NCI-H1048 (cell line): Measurements from ENCODE around the gene ARHGEF10L.

Experiments used
- DNase-seq: peaks from one replicate; lab custom pipeline; 2025; lab: John Stamatoyannopoulos, UW

ARHGEF10L gene

GRCh38 chr1:17706445-17706844 is 166.9 kb downstream of the ARHGEF10L start:
- no peak for DNase-seq

- DNase-seq: no peak
These were observed 170.5 kb downstream of the ARHGEF10L start for GRCh38 chr1:17709981-17710380.

GRCh38 chr1:17710889-17711576 is 171.5 kb downstream of the ARHGEF10L start:
- DNase-seq: no peak

- no peak for DNase-seq
These were observed 172.0 kb downstream of the ARHGEF10L start for GRCh38 chr1:17711577-17711910.

DNA sequence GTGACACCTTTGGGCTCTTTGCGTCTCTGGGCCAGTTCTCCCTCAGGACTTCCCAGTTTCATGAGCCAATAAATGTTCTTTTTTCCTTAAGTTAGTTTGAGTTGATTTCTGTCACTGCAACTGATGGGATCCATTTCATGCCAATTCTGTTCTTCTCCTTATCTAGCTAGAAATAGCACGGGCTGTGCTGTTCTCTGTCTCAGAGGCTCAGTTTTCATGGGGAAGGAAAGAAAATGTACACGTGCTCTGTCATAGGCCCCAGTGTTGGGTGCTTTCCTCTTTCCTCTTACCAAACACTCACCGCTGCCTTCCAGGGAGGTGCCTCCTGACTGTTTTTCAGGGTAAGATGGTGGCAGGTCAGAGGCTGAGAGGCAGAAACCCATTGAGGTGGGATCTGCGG is 172.4 kb downstream of the ARHGEF10L start:
- no peak for DNase-seq

DNA sequence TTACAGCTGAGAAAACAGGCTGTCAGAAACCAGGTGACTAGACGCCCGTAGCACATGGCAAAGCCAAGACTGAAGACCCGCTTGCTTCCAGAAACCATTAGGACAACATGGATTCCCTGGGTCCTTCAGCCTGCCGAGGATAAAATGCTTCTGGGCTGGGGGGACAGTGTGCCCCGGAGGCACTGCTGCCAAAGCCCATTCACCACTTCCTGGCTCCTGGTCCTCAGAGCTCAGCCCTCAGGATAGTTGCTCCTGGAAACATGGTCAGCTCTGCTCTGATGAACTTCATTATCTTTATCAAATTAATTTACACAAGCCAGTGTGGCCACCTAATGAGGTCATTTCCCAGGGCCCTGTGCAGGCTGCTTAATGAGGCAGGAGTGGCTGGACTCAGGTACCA is 174.5 kb downstream of the ARHGEF10L start:
- DNase-seq: no peak

DNA sequence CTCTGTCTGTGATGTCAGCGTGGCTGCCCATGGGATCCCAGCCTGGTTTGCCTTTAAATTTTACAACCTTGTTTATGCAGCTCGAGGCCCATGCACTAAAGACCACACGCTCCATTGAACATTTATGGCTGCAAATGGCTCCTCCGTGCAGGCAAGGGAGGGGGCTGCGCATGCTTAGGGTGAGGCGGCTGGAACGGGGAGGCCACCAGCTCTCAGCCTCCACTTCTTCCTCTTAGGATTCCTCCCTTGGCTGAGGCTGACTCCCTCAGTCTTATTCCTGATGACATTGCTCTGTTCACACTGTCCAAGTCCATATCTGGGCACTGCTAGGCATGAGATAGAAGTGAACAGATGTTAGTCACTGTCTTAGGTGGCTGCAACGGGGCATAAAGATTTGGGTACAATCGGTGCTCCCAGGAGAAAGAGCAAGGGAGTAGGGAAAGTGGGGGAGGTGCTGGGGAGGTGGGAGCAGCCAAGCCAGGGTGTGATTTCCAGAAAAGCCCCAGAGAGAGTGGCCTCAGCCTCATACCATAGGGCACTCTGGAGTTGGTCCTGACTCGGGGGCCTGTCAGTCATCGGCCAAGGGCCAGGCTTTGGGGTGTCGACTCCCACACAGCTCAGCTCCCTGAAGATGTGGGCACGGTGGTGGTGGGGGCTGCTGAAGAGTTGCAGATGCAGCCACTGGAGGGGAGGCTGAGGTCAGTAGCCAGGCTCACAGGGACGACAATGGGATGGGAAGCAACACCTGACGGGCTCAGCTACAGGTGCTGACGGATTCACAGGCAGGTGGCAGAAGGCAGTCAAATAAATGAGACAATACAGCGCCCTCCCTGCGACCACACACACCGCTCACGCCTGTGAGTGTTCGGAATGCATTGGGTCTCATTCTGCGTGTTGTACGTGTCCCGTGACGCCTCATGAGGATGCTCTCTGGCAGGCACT is 178.4 kb downstream of the ARHGEF10L start:
- DNase-seq: no peak

DNA sequence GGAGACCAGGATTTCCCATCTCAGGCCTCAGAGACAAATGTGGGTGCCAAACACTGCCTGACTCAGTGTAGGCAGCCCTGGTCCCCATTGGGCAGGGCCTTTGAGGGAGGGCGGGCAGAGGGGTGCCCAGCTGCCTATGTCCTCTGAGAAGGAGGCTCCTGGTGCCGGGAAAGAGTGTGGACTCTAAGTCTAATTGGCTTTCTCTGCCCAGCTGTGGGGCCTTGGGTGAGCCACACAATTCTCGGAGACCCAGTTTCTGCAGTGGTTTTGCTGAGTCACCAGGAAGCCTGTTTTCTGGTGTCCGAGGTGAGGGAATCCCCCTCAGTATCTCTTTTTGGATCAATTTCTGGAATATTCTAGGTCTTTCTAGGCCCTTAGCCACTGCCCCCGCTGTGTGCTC is 180.4 kb downstream of the ARHGEF10L start:
- DNase-seq: no peak

- DNase-seq: no peak
These were observed 181.9 kb downstream of the ARHGEF10L start for GRCh38 chr1:17721444-17721843.

GRCh38 chr1:17723684-17724083 is 184.2 kb downstream of the ARHGEF10L start:
- no peak for DNase-seq

- DNase-seq: no peak
These were observed 184.7 kb downstream of the ARHGEF10L start for GRCh38 chr1:17724150-17724549.

DNA sequence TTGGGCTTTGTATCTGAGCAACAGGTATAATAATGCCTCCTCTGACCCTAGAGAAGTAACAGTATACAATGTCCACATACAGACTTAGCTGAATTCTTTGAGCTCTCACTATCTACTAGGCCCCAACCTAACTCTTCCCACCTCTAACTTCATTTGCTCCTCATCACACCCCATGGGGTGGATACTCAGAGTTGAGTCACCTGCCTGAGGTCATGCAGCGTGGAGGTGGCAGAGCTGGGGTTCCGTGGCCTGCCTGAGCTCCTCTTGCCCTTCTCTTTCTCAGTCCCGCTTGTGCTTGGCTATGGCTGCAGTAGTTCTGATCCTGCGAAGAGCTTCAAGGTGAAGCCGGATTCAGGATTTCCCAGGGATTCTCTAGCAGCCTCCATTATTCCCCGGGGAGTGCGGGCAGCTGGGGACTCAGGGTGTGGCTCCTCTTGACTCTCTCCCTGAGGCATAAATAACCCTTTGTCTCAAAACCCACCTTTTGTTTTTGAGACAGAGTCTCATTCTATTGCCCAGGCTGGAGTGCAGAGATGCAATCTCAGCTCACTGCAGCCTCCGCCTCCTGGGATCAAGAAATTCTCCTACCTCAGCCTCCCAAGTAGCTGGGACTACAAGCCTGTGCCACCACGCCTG is 185.7 kb downstream of the ARHGEF10L start:
- DNase-seq: no peak

DNA sequence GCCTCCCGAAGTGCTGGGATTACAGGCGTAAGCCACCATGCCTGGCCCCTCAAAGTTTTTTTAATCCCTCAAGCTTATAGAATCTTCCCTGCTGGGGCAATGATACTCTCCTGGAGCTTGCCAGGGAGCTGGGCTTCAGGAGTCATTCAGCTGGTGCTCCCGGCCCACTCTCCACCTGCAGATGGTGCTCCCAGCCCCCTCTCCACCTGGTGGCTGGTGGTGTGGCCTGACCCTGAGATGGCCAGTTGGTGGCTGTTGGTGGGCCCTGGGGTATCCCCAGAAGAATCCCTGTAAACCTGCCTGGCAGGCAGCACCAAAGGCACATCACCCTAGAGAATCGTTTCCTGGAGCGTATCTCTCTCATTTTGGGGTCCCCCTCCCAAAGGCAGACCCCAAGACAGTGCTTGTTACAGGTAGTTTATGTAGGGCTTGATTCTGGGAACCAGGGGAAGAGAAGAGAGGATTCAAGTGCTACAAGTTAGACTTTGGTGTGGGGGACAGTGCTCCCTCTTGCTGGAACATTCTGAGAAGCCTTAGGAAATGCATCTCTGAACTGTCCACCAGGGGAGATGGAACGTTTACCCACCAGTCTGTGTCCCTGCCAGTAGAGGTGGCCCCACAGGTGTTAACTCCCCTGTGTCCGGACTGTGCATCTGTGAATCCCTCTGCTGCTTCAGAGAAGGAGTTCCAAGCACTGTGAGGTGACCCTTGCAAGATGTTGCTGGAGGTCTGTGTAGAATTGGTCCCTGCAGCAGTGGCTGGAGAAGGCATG is 186.5 kb downstream of the ARHGEF10L start:
- no peak for DNase-seq

GRCh38 chr1:17728123-17728712 is 188.7 kb downstream of the ARHGEF10L start:
- no peak for DNase-seq

DNA sequence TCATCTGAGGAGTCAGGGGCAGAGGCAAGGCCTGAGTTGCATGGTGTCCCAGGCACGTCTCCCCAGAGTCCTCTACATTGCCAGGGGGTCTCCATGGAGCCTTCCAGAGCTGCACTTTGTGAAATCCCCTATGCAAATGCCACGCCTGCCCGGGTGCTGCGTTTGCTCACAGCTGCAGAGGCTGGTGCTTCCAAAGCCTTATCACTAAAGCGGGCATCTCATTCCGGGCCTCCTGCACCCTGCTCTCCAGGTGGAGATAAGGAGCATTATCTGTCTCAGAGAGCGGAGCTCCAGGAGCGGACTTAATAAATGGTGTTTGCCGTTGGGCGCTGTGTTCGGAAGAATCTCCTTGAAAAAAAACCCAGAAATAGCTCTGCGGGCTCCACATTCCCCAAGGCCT is 189.8 kb downstream of the ARHGEF10L start:
- no peak for DNase-seq

- no peak for DNase-seq
These were observed 190.4 kb downstream of the ARHGEF10L start for GRCh38 chr1:17729909-17730308.

DNA sequence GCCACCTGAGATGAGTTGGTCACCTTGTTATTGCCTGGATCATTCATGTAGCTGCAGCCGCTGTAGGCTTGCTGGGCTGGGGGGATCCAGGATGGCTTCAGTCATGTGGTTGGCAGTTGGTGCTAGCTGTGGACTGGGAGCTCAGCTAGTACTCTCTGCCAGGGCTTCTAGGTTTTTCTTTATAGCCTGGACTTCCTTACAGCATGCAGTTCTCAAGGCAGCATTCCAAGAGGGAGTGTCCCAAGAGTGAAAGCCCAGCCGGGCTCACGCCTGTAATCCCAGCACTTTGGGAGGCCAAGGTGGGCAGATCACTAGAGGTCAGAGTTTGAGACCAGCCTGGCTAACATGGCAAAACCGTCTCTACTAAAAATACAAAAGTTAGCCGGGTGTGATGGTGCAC is 192.0 kb downstream of the ARHGEF10L start:
- no peak for DNase-seq

DNA sequence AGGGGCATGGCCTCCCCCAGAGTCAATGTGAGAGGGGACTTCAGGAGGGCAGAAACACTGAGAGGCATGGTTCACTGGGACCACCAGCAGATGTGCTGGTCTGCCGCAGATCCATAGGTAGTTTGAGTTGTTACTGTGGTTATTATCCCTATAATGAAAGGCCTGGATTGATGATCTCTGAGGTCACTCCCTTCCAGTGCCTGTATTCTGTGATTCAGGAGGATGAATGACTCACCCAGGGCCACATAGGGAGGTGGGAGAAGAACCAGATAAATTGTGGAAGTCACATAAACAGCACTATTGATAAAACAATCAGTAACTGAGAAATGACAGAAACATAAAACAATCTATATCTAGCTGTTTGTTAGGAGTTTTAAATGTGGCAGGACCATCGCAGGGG is 193.0 kb downstream of the ARHGEF10L start:
- no peak for DNase-seq

DNA sequence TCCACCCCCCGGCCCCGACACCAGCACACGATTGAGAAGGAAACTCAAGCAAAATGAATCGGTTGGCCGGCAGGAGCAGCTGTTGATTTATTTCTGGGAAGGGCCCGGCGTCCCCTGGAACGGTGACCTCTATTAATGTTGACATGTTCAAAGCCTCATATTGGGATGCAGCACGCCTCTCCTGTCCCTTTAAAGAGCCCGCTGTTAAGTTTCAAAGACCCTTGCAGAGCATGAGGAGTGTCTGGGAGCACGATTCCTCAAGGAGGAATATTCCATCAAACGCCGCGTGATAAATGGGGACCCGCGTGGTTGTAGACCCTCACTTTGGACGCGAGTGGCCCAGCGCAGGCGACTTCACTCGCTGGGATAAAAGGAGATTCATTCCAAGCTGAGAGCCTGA is 194.2 kb downstream of the ARHGEF10L start:
- DNase-seq: no peak

GRCh38 chr1:17734609-17735008 is 195.1 kb downstream of the ARHGEF10L start:
- DNase-seq: no peak

GRCh38 chr1:17735348-17735747 is 195.8 kb downstream of the ARHGEF10L start:
- no peak for DNase-seq

DNA sequence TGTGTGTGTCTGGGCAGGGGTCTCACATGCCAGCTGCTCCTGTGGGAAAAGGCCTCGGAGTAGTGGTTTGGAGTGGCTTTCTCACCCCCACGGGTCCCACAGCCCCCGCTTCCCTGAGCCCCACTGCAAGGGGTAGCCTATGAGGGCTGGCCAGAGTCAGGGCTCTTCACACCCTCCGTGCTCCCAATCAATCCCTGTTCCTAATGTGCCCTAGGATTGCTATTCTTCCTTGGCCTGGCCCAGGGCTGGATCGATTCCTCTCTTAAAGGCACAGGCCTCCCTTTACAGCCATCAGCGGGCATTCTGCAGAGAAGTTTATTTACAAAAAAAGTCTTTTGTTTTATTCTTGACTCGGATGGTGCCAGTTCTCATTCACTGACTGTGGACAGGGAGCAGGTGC is 196.3 kb downstream of the ARHGEF10L start:
- no peak for DNase-seq
